HG03066 (cell line): ENCODE data around the gene PRKAG2.

Experiments
- ATAC-seq: cut with Tn5 transposase; IDR thresholded peaks from one replicate; pipeline ENCODE4 v1.9.1; 2021; ENCODE audit warnings: low read depth; ENCODE audit not compliant: unreplicated experiment

The PRKAG2 gene

DNA sequence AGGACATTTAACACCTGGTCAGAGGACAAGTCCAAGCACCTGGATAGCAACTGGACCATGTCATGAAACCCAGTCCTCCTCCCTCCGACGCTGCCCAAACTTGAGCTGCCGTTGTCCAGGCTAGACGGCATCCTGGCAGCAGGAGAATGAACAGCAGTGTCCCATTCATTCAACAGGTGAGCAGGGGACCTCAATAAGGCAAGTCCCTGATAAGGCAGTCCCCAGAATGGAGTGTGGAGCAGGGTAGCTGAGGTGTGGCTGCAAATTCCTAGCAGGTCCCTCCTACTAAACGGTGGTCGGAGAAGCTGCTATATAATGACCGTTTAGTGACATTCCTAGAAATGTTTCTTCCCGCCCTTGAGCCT is 169.8 kb downstream of the PRKAG2 start:
- no peak for ATAC-seq

DNA sequence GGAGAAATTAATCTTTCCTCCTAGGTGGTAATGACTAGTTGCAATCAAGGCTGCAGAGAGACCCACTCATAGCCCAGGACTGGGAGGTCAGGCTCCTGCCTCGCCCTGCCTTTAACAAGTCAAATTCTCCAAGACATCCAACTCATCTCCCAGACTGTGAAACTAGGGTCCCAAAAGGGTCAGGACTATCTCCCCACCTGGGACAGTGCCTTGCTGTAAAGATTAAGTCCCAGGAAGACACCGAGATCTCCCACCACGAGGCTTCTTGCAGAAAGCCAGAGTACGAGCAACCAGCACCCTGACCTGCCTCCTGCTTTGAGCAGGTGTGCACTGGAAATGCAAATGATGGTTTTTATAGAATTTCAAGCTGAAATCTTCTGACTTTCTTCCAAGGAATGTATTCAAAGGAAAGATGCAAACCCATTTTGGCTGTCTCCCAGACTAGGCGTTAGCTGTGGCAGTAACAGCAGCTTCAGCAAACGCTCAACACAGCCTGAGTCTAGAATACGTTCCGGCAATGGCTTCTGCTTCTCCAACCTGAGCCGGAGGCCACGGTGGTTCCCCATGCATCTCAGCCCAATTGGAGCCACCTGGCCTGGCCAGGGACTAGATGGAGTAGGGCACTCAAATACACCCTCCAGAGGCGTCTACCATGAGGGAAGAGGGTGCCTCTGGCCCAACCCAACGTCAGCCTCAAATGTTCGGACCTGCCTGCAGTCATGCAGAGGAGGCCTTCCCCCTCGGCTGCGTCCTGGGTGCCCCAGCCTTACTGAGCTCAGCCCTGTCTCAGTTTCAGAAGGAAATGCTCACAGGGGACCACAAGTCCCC is 170.4 kb downstream of the PRKAG2 start:
- ATAC-seq = no peak

DNA sequence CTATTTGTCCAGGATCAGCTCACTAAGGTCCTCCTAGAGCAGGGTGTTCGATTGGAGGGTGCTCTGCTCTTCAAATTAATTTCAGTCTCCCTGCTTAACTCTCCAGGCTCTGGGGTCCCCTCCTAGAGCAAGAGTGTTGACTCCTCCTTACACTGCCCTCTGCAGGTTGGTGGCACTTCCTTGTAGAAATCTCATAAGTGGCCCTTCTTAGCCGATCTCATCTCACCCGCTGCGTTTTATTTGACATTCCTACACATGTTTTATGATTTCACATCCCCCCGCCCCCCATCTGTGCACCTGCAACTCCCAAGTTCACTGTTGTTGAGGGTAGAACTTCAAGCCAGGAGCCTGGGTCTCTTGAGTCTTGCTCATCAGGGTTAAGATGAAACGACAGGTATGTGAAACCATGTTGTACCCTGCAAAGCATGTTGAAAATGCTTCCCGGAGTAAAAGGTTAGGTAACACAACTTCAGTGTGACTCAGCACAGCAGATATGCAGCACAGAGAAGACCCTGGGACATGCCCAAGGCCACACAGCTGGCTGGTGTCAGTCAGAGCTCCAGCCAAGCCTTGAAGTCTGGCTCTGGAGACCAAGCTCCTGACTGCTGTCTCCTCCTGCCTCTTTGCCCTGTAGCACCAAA is 171.2 kb downstream of the PRKAG2 start:
- no peak for ATAC-seq

- ATAC-seq = no peak
Observed at GRCh38 chr7:151704960-151705635, 171.8 kb downstream of the PRKAG2 start.

DNA sequence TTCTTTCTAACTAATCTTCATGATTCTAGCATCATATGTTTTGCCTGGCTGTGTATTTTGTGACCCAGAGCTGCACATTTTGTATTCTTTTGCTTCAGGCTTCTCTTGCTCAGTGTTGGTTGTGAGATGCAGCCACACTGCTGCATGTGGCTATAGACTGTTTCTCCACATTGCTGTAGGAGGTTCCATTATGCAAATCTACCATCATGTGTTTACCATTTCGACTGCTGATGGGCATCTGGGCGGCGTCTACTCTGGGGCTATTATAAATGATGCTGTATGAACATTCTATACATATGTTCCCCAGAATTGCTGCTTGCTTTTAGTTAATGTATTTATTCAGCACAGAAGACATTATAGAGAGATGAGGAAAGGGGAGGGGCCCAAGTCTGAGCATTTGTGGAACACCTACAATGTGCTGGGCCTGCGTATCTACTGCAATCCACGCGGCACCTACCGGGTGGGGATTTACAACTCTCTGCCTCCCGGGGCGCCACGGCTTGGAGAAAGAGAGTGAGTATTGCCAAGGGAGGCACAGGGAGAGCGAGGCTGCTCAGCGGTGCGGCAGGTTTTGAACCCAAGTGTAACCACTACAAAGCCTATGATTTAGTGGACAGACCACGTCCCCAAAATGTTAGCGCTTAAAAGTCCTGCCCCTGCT is 172.5 kb downstream of the PRKAG2 start:
- ATAC-seq = no peak

DNA sequence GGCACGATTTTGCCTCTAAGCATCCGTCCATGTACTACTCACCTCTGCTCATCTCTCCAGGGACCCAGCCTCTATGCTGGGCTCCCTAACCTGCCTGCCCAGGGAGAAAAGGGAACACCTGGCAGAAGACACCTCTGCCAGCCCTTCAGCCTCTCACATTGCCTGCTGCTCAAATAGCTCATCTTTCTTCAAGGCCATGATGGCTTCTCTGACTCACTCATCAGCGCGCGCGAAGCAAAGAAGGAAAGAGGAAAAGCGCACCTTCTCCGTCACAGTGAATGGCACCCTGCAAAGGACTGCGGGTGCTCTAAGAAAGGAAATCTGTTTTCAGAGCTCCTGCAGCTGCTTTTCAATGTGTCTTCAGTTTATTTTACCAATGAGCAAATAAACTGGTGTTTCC is 174.0 kb downstream of the PRKAG2 start:
- no peak for ATAC-seq

DNA sequence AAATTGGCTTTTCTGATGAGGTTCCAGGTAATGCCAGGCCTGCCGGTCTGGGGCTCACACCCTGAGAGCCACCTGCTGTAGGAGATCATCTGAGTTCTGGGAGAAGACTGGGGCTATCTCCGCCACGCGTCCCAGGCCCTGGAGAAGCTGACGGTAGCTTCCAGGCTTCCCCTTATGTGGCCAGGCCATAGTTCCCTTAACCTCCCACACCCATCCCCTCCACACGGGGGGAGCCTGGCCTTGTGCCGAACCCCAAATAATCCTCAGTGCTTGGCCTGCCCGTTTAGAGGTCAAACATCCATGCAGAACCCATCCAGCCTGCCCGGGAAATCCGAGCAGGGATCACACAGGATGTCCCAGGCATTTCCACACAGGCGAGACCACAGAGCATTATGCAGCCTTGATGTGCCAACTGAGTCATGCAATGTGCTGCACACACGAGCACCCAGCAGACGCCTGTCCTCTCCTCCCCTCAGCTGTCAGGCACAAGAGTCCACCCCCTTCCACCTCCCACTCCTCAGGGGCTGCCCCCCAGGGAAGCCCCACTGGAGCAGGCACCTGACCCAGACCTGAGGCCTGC is 176.2 kb downstream of the PRKAG2 start:
- no peak for ATAC-seq

DNA sequence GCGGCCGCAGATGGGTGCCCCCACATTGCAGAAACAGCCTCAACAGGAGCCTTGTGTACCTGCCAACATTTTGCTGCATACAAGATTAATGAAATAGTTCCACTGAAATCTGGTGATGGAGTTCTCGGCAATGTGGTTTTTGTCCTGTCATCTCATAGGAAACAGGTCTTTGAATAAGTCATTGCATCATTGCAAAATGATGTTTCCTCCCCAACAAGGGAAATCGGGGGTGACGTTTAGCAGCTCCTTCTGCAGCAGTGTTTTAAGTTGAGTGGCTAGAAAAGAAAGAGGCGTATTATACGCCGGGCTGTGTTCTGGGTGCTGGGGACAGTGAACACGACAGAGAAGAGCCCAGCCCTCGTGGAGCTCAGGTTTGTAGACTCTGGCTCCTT is 177.0 kb downstream of the PRKAG2 start:
- no peak for ATAC-seq

- ATAC-seq = no peak
Observed at GRCh38 chr7:151699147-151699927, 177.6 kb downstream of the PRKAG2 start.

- ATAC-seq = no peak
Observed at GRCh38 chr7:151697942-151698341, 179.0 kb downstream of the PRKAG2 start.

GRCh38 chr7:151697515-151697895 is 179.4 kb downstream of the PRKAG2 start:
- ATAC-seq = no peak

DNA sequence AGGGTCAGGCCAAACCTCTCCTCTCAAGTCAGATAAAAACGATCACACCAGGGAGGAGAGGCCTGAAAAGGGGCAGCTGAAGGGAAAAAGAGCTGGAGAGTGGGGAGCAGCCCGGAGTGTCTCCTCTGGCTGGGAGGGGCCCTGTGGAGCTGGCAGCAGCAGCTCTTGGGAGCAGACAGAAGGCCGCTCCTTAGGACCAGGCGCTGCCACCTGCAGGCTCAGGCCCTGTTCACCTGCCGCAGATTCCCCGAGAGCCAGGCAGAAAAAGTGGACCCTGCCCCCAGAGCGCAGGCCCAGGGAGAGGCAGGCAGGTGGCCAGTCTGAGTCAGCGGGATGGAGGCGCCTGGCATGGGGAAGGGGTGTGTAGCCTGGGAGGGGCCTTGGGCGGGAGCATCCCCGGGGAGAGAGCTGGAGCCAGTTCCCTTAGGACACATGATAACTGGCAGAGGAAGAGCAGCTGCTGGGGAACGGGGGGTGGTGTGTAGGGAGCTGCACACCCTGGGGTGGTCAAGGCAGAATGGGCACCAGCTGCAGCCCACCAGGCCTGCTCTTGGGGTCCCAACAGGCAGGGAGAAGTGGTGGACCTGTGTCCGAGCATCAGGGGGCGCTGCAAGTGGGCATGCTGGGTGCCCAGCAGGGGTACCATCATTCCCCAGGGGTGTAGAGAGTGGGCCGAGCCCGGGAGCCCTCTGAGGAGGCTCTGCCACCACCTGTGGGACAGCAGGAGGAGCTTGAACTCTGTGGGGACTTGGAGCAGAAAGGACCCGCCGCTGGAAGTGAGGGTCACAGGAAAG is 180.0 kb downstream of the PRKAG2 start:
- ATAC-seq = no peak

DNA sequence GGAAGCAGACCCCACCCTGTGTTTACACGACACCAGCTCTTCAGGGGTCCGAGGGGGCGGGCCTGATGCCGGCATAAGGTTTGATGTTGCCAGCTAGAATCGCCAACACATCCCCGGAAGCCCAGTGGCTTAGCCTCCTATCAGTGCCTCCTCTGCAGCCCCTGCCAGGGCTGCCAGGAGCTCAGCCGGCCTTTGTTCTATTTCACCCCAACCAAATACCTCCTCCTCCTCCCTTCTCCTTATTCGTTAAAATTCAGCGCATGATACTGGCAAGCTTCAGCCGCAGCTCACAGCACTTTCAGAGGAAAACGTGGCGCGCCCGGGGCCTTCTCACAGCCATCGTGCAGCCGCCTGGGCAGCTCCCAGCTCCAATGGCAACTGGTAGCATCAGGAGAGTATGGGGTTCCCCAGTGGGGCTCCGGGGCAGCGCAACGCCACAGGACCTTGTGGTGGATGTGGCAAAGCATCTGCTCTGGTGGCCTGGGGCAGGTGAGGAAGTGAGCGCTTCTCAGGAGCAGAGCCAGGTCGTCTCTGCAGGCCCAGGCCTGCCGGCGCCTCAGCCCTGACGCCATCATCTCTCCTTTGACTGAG is 180.9 kb downstream of the PRKAG2 start:
- ATAC-seq = no peak

GRCh38 chr7:151694828-151695580 is 181.9 kb downstream of the PRKAG2 start:
- ATAC-seq = no peak

GRCh38 chr7:151694441-151694827 is 182.5 kb downstream of the PRKAG2 start:
- ATAC-seq = no peak

DNA sequence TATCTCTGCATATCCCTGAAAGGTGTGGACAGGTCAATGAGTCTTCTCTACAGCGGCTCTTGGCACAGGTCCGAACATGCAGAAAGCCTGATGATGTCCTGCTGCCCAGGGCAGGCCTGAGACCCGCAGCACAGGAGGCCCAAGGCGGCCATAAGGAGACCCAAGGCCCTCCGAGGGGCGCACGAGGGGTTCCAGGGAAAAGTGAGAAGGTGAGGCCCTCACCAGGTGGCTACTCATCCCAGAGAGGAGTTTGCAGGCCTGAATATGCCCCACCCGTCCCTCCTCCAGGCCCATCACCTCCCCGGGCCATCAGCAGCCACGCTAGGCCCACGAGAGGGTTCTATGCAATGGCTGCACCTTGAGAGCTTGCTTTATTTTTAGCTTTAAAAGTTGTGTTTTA is 183.8 kb downstream of the PRKAG2 start:
- no peak for ATAC-seq

- no peak for ATAC-seq
Observed at GRCh38 chr7:151692721-151693120, 184.2 kb downstream of the PRKAG2 start.

- ATAC-seq = no peak
Observed at GRCh38 chr7:151691449-151691848, 185.5 kb downstream of the PRKAG2 start.
